ENCODE measurements around the gene OAS3.

DNA sequence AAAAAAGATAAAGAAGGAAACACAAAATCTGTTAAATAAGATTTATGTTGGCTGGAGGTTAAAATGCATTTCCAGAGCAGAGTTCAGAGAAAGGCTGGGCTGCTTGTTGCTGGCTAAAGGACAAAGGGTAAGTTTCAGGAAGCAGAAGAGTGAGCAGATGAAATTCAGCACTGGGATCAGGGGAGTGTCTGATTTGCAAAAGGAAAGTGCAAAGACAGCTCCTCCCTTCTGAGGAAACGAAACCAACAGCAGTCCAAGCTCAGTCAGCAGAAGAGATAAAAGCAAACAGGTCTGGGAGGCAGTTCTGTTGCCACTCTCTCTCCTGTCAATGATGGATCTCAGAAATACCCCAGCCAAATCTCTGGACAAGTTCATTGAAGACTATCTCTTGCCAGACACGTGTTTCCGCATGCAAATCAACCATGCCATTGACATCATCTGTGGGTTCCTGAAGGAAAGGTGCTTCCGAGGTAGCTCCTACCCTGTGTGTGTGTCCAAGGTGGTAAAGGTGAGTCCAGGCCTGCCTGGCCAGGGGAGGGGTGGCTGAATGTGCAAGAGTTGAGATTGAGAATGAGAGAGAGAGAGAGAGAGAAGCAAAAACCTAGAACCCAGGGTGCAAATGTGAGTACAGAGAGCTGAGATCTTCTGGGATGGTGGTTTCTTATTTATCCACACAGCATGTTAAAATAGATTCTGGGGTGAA is 31.4 kb upstream of the OAS3 start, which contains the start of gene OAS1:
- TF ChIP-seq, protein P1, sequence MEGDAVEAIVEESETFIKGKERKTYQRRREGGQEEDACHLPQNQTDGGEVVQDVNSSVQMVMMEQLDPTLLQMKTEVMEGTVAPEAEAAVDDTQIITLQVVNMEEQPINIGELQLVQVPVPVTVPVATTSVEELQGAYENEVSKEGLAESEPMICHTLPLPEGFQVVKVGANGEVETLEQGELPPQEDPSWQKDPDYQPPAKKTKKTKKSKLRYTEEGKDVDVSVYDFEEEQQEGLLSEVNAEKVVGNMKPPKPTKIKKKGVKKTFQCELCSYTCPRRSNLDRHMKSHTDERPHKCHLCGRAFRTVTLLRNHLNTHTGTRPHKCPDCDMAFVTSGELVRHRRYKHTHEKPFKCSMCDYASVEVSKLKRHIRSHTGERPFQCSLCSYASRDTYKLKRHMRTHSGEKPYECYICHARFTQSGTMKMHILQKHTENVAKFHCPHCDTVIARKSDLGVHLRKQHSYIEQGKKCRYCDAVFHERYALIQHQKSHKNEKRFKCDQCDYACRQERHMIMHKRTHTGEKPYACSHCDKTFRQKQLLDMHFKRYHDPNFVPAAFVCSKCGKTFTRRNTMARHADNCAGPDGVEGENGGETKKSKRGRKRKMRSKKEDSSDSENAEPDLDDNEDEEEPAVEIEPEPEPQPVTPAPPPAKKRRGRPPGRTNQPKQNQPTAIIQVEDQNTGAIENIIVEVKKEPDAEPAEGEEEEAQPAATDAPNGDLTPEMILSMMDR (IDR thresholded peaks at IDR 0.05 in 8 of 11, conservative IDR thresholded peaks at IDR 0.05 in 3 of 11), result no peak
- peak; percentile 8 to 82 (median 48) for TF ChIP-seq POLR2AphosphoS5 (IDR thresholded peaks at IDR 0.05)

Data from spleen (tissue), 7 donors.